Trophoblast cell (in vitro differentiated cells and primary cell): ENCODE data around the gene AJM1.
"Not testable (repeated sequence)": the region's sequence is repeated elsewhere in the genome, so short reads cannot be mapped to it uniquely, and the experiment has no call there.

ENCODE experiments used
- DNase-seq, 2 donors: peaks; one replicate each; pipeline ENCODE4 v3.0.0-alpha.2; 2016
- H2AFZ ChIP-seq: 2 replicates; pipeline ENCODE4 v1.6.1; 2013; ENCODE audit warnings: low read length, moderate library complexity, mild to moderate bottlenecking; ENCODE audit not compliant: insufficient read depth, poor library complexity
- H2AK5ac ChIP-seq: 2 replicates; pipeline ENCODE4 v1.6.1; 2013; ENCODE audit warnings: mild to moderate bottlenecking, low read length
- H2BK120ac ChIP-seq: 2 replicates; pipeline ENCODE4 v1.6.1; 2013; ENCODE audit warnings: low read length, mild to moderate bottlenecking, moderate library complexity; ENCODE audit not compliant: insufficient read depth, poor library complexity
- H2BK12ac ChIP-seq: 2 replicates; pipeline ENCODE4 v1.6.1; 2013; ENCODE audit warnings: mild to moderate bottlenecking, low read length, moderate library complexity
- H2BK5ac ChIP-seq: 2 replicates; pipeline ENCODE4 v1.6.1; 2013; ENCODE audit warnings: low read length, low read depth, moderate library complexity, mild to moderate bottlenecking; ENCODE audit not compliant: poor library complexity
- H3K14ac ChIP-seq: 2 replicates; pipeline ENCODE4 v1.6.1; 2013; ENCODE audit warnings: mild to moderate bottlenecking, low read length
- H3K18ac ChIP-seq: 2 replicates; pipeline ENCODE4 v1.6.1; 2013; ENCODE audit warnings: mild to moderate bottlenecking, low read length
- H3K23ac ChIP-seq: 2 replicates; pipeline ENCODE4 v1.6.1; 2013; ENCODE audit warnings: low read length
- H3K27ac ChIP-seq: 2 replicates; pipeline ENCODE4 v1.5.1; 2013; ENCODE audit warnings: low read depth, mild to moderate bottlenecking, inconsistent platforms, low read length, moderate library complexity
- H3K27me3 ChIP-seq: 2 replicates; pipeline ENCODE4 v1.6.1; 2013; ENCODE audit warnings: inconsistent platforms, mild to moderate bottlenecking, low read length, moderate library complexity; ENCODE audit not compliant: insufficient read depth
- H3K36me3 ChIP-seq, 2 experiments: 1 replicate in 1 of 2; 2 replicates in 1 of 2; pipeline ENCODE4 v1.6.1; 2013; ENCODE audit warnings: low read length in 2 of 2, mild to moderate bottlenecking in 2 of 2, moderate library complexity in 1 of 2; ENCODE audit not compliant: insufficient read depth in 2 of 2, control insufficient read depth in 1 of 2
- H3K4ac ChIP-seq: 2 replicates; pipeline ENCODE4 v1.6.1; 2013; ENCODE audit warnings: low read depth, mild to moderate bottlenecking, low read length, moderate library complexity
- H3K4me1 ChIP-seq, 2 experiments: 1 replicate in 1 of 2; 2 replicates in 1 of 2; pipeline ENCODE4 v1.6.1; 2013; ENCODE audit warnings: low read length in 2 of 2, mild to moderate bottlenecking in 2 of 2, moderate library complexity in 1 of 2; ENCODE audit not compliant: insufficient read depth in 2 of 2, control insufficient read depth in 1 of 2
- H3K4me2 ChIP-seq: 2 replicates; pipeline ENCODE4 v1.6.1; 2013; ENCODE audit warnings: inconsistent platforms, mild to moderate bottlenecking, low read length, moderate library complexity
- H3K4me3 ChIP-seq: 2 replicates; pipeline ENCODE4 v1.5.1; 2013; ENCODE audit warnings: mild to moderate bottlenecking, low read depth, low read length, inconsistent platforms
- H3K79me1 ChIP-seq: one replicate; pipeline ENCODE4 v1.6.1; 2013; ENCODE audit warnings: low read length
- H3K79me2 ChIP-seq: 2 replicates; pipeline ENCODE4 v1.6.1; 2013; ENCODE audit warnings: low read length, mild to moderate bottlenecking; ENCODE audit not compliant: control insufficient read depth, insufficient read depth, poor library complexity
- H3K9ac ChIP-seq: 2 replicates; pipeline ENCODE4 v1.6.1; 2013; ENCODE audit warnings: mild to moderate bottlenecking, low read length
- H3K9me3 ChIP-seq: 2 replicates; pipeline ENCODE4 v1.6.1; 2013; ENCODE audit warnings: low read depth, mild to moderate bottlenecking, control low read depth, inconsistent platforms, low read length; ENCODE audit not compliant: insufficient read depth
- H4K12ac ChIP-seq: 2 replicates; pipeline ENCODE4 v1.6.1; 2013; ENCODE audit warnings: low read depth, mild to moderate bottlenecking, low read length, moderate library complexity
- H4K8ac ChIP-seq: 2 replicates; pipeline ENCODE4 v1.6.1; 2013; ENCODE audit warnings: low read depth, mild to moderate bottlenecking, low read length, moderate library complexity
- H4K91ac ChIP-seq: one replicate; pipeline ENCODE4 v1.6.1; 2013; ENCODE audit warnings: low read depth, mild to moderate bottlenecking, low read length, moderate library complexity
- WGBS: extraction: QIAGEN DNeasy Blood & Tissue Kit; methylation state at CpG from one replicate; pipeline ENCODE4 v1.1.7; 2013; ENCODE audit warnings: missing lambda C conversion rate; ENCODE audit not compliant: insufficient read length, insufficient coverage; ENCODE audit errors: extremely low coverage; 5-methylcytosine and 5-hydroxymethylcytosine counted together

The AJM1 gene

DNA sequence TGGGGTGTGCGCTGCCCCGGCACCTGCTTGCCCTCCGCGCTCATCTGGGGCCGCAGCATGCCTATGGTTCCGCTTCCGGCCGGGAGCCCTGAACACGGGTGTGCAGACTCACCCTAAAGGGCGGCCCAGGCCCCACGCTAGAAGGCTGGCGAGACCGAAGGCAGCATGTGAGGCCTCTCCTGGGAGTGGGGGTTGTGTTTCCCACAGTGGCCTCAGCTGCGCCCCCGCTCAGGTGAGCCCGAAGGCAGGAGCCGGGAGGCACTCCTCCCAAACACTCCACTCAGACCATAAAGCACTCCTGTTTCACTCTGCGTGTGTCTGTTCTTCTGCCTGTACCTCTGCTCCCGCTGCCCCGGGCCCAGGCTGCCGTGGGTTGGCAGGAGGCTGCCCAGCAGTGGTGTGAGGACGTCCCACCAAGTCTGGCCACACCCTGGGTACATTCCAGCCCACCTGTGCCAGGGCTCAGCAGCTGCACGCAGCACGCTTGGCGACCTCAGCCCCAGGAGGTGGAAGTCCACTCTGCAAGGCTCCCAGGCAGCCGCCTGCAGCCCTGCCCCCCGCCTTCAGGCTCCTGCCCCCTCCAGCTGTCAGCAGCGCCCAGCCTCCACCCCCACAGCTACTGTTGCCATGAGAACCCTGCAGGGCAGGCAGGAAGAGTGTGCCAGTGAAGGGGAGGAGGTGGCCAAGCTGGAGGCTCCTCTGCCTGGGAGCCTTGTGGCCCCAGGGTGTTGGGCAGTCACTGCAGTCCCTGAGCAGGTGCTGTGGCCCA, 1.2 kb upstream of the AJM1 start:
- H3K79me1 ChIP-seq, result no peaks in the 10 kb centered on the region
- no peak overlapping the region for H3K14ac ChIP-seq
- no peaks in the 10 kb centered on the region for H3K27me3 ChIP-seq
- no peak overlapping the region for H3K4me2 ChIP-seq
- no peak overlapping the region for H2BK5ac ChIP-seq
- no peak overlapping the region for H2AK5ac ChIP-seq
- H3K23ac ChIP-seq, result no peak overlapping the region
- H3K4ac ChIP-seq, result no peak overlapping the region
- no peak overlapping the region for H4K8ac ChIP-seq
- H3K36me3 ChIP-seq, result peaks cover 38 to 42% of the 10 kb centered on the region in 2 experiments
- no peak overlapping the region for H4K12ac ChIP-seq
- WGBS, result no CpG with 5 or more reads among the region's 28 CpGs
- no peak overlapping the region for H3K4me3 ChIP-seq
- H2BK12ac ChIP-seq, result no peak overlapping the region
- H3K18ac ChIP-seq, result no peak overlapping the region
- DNase-seq, result no peak
- H3K79me2 ChIP-seq, result no peaks in the 10 kb centered on the region
- no peak overlapping the region for H2BK120ac ChIP-seq
- peaks cover 12% of the 10 kb centered on the region for H3K9me3 ChIP-seq
- H3K27ac ChIP-seq, result no peak overlapping the region
- no peak overlapping the region for H3K9ac ChIP-seq
- no peak overlapping the region for H4K91ac ChIP-seq
- H3K4me1 ChIP-seq, result peaks cover 0 to 3% of the 10 kb centered on the region in 2 experiments
- H2AFZ ChIP-seq, result no peak overlapping the region

DNA sequence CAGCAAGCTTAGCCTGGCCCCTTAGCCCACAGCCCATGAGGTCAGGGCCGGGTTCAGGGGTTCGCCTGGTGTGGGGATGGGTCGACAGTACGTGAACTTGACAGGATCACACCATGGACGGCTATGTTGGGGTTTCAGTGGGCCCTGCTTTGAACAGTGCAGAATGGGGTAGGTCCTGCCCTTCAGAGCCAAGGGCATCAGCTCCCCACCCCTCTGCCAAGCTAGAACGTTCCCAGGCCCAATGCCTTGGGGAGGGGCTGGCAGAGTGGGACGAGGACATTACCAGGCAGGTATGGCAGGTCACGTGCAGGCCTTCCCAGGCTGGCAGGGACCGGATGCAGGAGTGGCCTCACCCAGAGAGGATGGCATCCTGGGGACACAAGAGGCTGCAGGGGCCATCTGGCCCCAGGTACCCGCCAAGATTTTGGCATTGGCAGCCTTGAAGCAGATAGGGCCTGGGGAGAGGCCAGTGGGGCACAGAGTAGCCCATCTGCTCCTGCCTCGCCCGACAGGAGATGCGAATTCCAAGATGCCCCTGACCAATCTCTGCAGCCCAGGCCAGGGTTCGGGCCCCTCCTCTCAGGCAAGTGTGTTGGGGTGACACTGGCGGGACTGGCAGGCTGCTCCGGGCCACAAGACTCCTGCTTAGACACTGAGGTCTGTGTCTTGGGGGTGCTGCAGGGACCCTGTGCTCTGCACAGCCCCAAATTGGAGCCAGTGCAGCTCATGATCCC, 465 bp upstream of the AJM1 start:
- not testable (repeated sequence) for H3K4me3 ChIP-seq, H2BK5ac ChIP-seq, H3K27me3 ChIP-seq, H3K23ac ChIP-seq, H2AFZ ChIP-seq, H3K9ac ChIP-seq, H2BK120ac ChIP-seq, H3K79me2 ChIP-seq, H3K18ac ChIP-seq, H3K79me1 ChIP-seq, H2BK12ac ChIP-seq, H3K4ac ChIP-seq, H3K4me2 ChIP-seq, H4K12ac ChIP-seq, H3K4me1 ChIP-seq, H3K27ac ChIP-seq, H4K91ac ChIP-seq, H4K8ac ChIP-seq, DNase-seq, H3K14ac ChIP-seq, H2AK5ac ChIP-seq
- Histone ChIP-seq H3K36me3 (peaks cover 31 to 35% of the 10 kb centered on the region in 2 experiments), H3K9me3 (peaks cover 19% of the 10 kb centered on the region)
- WGBS, result no CpG with 5 or more reads among the region's 16 CpGs

DNA sequence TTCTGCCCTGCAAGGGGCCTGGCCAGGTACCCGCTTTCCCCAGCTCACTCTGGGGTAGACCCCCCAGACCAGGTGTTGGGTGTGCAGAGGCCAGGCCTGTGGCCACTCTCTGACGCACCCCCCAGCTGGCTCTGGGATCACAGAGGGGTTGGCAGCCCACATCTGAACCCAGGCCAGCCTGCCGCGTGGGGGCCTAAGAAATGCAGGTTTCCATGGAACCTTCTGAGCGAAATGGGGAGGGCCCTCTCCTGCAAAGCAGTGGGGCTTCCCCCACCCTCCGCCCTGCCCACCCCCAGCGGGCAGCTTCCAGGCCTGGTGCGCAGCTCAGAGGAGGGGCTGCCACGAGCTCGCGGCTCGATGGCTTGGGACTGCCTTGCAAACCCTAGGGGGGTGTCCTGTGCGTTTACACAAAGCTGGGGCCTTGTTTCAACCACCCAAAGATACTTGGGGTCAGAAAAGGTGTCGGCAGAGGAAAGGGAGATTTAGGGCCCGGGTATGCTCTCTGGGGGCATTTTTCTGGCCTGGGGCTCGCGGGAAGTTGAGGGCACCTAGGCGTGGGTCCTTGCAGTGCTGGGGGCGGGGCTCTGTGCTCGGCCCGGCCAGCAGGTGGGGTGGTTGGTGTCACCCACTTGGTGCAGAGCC, 1.0 kb downstream of the AJM1 start:
- H3K4ac ChIP-seq, H3K27ac ChIP-seq, H2AK5ac ChIP-seq, H2BK5ac ChIP-seq, H3K4me3 ChIP-seq, H2BK12ac ChIP-seq, H3K4me2 ChIP-seq, H4K12ac ChIP-seq, H4K91ac ChIP-seq, H3K23ac ChIP-seq, H4K8ac ChIP-seq, H3K27me3 ChIP-seq, DNase-seq, H3K18ac ChIP-seq, H2BK120ac ChIP-seq, H3K79me2 ChIP-seq, H3K14ac ChIP-seq, H3K9ac ChIP-seq, H2AFZ ChIP-seq: not testable (repeated sequence)
- peaks cover 23% of the 10 kb centered on the region in 2 experiments for H3K36me3 ChIP-seq
- H3K79me1 ChIP-seq, result peaks cover 16% of the 10 kb centered on the region
- WGBS, result no CpG with 5 or more reads among the region's 21 CpGs
- peaks cover 23% of the 10 kb centered on the region for H3K9me3 ChIP-seq
- peaks cover 12 to 14% of the 10 kb centered on the region in 2 experiments for H3K4me1 ChIP-seq

DNA sequence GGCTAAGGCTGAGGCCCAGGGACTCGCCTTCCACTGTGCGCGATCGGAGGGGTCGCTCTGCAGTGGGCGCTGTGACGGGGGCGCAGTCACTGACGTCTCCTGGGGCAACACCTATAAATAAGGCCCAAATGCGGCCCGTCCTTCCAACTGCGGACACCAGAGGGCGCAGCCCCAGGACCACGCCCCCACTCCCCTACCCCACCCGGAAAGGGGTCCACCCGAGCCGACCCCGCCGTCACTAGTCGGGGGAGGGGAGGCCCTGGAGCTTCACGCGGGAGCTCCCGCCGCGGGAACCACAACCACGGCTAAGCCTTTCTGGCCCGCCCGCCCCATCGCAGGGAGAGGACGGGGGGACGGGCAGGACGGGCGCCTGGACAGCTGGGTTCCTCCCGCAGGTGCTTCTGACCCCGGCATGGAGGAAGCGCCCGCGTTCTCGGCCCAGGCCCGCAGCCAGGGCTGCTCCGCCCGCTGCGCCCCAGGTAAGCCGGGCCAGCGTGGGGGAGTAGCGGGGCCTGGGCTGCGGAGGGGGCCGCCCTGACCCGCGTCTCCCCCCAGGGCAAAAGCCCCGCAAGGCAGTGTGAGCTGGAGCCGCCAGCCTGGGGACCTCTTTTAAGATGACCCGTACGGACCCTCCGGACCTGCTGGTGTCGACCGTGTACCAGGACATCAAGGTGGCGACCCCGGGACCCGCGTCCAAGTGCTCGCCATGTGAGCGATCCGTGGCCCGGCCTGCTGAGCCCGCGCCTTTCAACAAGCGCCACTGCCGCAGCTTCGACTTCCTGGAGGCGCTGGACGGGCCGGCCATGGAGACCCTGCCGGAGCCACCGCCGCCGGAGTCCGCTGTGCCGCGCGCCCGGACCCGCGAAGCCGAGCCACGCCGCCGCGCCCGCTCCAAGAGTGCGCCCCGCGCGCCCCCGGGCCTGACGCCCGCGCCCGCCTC, 1.8 kb downstream of the AJM1 start:
- H4K12ac ChIP-seq, H3K27me3 ChIP-seq, H2AFZ ChIP-seq, H2AK5ac ChIP-seq, H3K18ac ChIP-seq, H3K14ac ChIP-seq, H4K91ac ChIP-seq, H2BK5ac ChIP-seq, H3K27ac ChIP-seq, H3K9ac ChIP-seq, H3K79me2 ChIP-seq, H3K4ac ChIP-seq, H3K4me3 ChIP-seq, H2BK120ac ChIP-seq, H2BK12ac ChIP-seq, H3K4me2 ChIP-seq, H3K23ac ChIP-seq, H4K8ac ChIP-seq: not testable (repeated sequence)
- H3K36me3 ChIP-seq, result peaks cover 15 to 16% of the 10 kb centered on the region in 2 experiments
- H3K9me3 ChIP-seq, result peaks cover 23% of the 10 kb centered on the region
- WGBS, result no CpG with 5 or more reads among the region's 99 CpGs
- H3K79me1 ChIP-seq, result peaks cover 20% of the 10 kb centered on the region
- H3K4me1 ChIP-seq, result peaks cover 12 to 14% of the 10 kb centered on the region in 2 experiments
- DNase-seq, result peak in 1 of 2 donors; percentile 51
